Uterus (tissue), 4 donors: ENCODE measurements around the gene STH. TPM values are rescaled to one million over a fixed set of nuclear protein-coding genes. Genes with fewer than 3 reads are reported as not detected.

ENCODE experiments used
- DNase-seq, 2 donors: peaks; one replicate each; pipeline ENCODE4 v3.0.0-alpha.2; 2019 to 2020
- H3K27ac ChIP-seq, 2 donors: fragments of 200-600 bp; sonication (generic); 1 replicate in 1 of 2; 2 replicates in 1 of 2; pipeline ENCODE4 v1.5.1; 2016 to 2018
- H3K27me3 ChIP-seq, 2 donors: fragments of 200-600 bp; sonication (generic); one replicate each; pipeline ENCODE4 v1.5.1; 2018 to 2019; ENCODE audit warnings: control low read depth in 1 of 2
- H3K36me3 ChIP-seq, 2 donors: fragments of 200-600 bp; sonication (generic); one replicate each; pipeline ENCODE4 v1.5.1; 2019; ENCODE audit warnings: control low read depth in 1 of 2
- H3K4me1 ChIP-seq, 2 donors: fragments of 200-600 bp; sonication (generic); one replicate each; pipeline ENCODE4 v1.5.1; 2018 to 2019; ENCODE audit warnings: control low read depth in 1 of 2
- H3K4me3 ChIP-seq, 2 donors: fragments of 200-600 bp; sonication (generic); 1 replicate in 1 of 2; 2 replicates in 1 of 2; pipeline ENCODE4 v1.5.1; 2018 to 2019; ENCODE audit warnings: mild to moderate bottlenecking in 1 of 2
- H3K9me3 ChIP-seq, 2 donors: fragments of 200-600 bp; sonication (generic); one replicate each; pipeline ENCODE4 v1.5.1; 2019; ENCODE audit warnings: control low read depth in 1 of 2
- POLR2A ChIP-seq, 2 donors: fragments of 450-650 bp; IDR thresholded peaks; one replicate each; pipeline ENCODE4 v1.6.1; 2016; ENCODE audit warnings: antibody characterized with exemption in 2 of 2, mild to moderate bottlenecking in 1 of 2, moderate library complexity in 1 of 2
- intact Hi-C: fragments of 100-400 bp; cut with DNase I; formaldehyde crosslinking; loops from one replicate; pipeline ENCODE4 v1.15.1; 2023; ENCODE audit warnings: low total_unique reads
- total RNA-seq, 4 donors: library from RNA; depleted of rRNA in 3 of 4; stranded (reverse); fragments of >200 nt in 3 of 4; gene quantifications; one replicate each; pipeline versions ENCODE4 v1.1.0 to v1.2.4, GENCODE V29; 2014 to 2023
- TF ChIP-seq, protein P1 (sequence below), 4 experiments: fragments of 200-600 bp in 2 of 4; fragments of 450-650 bp in 2 of 4; sonication (generic) in 2 of 4; IDR thresholded peaks; one replicate each; pipeline ENCODE4 v1.5.1; 2016 to 2019; ENCODE audit warnings: antibody characterized with exemption in 4 of 4, mild to moderate bottlenecking in 2 of 4, moderate library complexity in 1 of 4
- donor health status: DM: yes; HTN: yes; CAD: no.

Gene STH, protein sequence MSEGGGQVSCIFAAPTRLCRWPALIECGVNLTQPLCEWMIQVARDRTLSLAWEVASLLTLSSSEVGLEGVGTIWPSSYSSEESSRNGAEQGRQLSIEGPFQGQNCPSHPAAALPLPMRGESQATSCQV
- total RNA-seq = not detected

DNA sequence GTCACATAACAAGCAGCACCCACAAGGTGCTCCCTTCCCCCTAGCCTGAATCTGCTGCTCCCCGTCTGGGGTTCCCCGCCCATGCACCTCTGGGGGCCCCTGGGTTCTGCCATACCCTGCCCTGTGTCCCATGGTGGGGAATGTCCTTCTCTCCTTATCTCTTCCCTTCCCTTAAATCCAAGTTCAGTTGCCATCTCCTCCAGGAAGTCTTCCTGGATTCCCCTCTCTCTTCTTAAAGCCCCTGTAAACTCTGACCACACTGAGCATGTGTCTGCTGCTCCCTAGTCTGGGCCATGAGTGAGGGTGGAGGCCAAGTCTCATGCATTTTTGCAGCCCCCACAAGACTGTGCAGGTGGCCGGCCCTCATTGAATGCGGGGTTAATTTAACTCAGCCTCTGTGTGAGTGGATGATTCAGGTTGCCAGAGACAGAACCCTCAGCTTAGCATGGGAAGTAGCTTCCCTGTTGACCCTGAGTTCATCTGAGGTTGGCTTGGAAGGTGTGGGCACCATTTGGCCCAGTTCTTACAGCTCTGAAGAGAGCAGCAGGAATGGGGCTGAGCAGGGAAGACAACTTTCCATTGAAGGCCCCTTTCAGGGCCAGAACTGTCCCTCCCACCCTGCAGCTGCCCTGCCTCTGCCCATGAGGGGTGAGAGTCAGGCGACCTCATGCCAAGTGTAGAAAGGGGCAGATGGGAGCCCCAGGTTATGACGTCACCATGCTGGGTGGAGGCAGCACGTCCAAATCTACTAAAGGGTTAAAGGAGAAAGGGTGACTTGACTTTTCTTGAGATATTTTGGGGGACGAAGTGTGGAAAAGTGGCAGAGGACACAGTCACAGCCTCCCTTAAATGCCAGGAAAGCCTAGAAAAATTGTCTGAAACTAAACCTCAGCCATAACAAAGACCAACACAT, at the start of gene STH:
Gene STH (plus strand): TSS at position 264 of the 913 bp plus-strand sequence. CDS start 30 bp downstream, at position 294.
- Histone ChIP-seq H3K4me3 (no peak within 1 kb of the TSS), H3K27ac (no peak within 1 kb of the TSS), H3K36me3 (no peaks in the 10 kb centered on the region), H3K9me3 (no peaks in the 10 kb centered on the region), H3K4me1 (no peaks in the 10 kb centered on the region), H3K27me3 (no peaks in the 10 kb centered on the region)
- no peak for DNase-seq
- intact Hi-C loops = no loop called here
- TF ChIP-seq, protein P1, sequence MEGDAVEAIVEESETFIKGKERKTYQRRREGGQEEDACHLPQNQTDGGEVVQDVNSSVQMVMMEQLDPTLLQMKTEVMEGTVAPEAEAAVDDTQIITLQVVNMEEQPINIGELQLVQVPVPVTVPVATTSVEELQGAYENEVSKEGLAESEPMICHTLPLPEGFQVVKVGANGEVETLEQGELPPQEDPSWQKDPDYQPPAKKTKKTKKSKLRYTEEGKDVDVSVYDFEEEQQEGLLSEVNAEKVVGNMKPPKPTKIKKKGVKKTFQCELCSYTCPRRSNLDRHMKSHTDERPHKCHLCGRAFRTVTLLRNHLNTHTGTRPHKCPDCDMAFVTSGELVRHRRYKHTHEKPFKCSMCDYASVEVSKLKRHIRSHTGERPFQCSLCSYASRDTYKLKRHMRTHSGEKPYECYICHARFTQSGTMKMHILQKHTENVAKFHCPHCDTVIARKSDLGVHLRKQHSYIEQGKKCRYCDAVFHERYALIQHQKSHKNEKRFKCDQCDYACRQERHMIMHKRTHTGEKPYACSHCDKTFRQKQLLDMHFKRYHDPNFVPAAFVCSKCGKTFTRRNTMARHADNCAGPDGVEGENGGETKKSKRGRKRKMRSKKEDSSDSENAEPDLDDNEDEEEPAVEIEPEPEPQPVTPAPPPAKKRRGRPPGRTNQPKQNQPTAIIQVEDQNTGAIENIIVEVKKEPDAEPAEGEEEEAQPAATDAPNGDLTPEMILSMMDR (IDR thresholded peaks at IDR 0.05) = no peak
- no peak for TF ChIP-seq POLR2A (IDR thresholded peaks at IDR 0.05)

DNA sequence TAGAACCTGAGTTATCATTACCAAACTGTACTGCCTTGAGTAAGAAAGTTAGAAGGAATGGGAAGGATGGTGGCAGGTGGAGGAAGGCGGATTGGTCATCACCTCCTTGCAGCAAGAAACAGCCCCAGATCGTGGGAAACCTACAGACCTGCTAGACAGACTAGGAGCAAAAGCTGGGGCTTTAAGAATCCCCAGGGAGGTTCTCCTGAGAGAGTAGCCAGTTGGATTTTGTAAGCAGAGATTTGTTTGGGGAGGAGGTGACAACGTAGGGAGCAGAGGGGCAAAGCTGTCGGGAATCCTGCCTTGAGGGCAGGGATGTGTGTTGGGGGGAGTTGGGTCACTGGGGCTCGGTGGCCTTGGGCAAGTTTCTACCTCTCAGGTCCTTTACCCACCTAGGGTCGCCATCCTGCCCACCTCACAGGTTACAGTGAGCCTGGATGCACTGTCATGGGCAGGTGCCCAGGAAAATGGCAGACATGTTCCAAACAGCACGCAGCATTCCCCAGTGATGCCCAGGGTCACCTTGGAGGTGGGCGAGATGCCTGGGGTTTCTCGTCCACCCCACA, 49.2 kb upstream of the STH start:
- intact Hi-C loops = no loop called here
- H3K36me3 ChIP-seq = no peaks in the 10 kb centered on the region
- no peak overlapping the region for H3K4me3 ChIP-seq
- peaks cover 0 to 4% of the 10 kb centered on the region in 2 donors for H3K4me1 ChIP-seq
- H3K27ac ChIP-seq = no peak overlapping the region
- no peak for DNase-seq
- no peaks in the 10 kb centered on the region for H3K27me3 ChIP-seq
- TF ChIP-seq POLR2A (IDR thresholded peaks at IDR 0.05) = no peak
- TF ChIP-seq, protein P1 (IDR thresholded peaks at IDR 0.05) = no peak
- no peaks in the 10 kb centered on the region for H3K9me3 ChIP-seq

DNA sequence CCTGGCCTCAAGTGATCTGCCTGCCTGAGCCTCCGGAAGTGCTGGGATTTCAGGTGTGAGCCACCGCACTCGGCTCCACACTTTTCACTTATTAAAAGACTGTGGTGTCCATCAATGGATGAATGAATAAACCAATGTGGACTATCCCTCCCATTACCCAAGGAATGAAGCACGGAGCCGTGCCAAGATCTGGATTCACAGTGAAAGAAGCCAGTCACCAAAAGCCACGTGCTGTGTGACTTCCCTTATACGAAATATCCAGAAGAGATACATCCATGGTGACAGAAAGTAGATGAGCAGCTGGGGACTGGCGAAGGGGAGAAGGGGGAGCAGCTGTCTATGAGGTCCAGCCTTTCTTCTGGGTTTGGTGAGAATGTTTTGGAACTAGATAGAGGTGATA, 48.2 kb upstream of the STH start:
- no peaks in the 10 kb centered on the region for H3K36me3 ChIP-seq
- no peaks in the 10 kb centered on the region for H3K27me3 ChIP-seq
- no peak for DNase-seq
- H3K4me3 ChIP-seq = no peak overlapping the region
- no peak overlapping the region for H3K27ac ChIP-seq
- intact Hi-C loops = no loop called here
- H3K4me1 ChIP-seq = peaks cover 0 to 4% of the 10 kb centered on the region in 2 donors
- no peaks in the 10 kb centered on the region for H3K9me3 ChIP-seq
- TF ChIP-seq POLR2A (IDR thresholded peaks at IDR 0.05) = no peak
- TF ChIP-seq, protein P1 (IDR thresholded peaks at IDR 0.05) = no peak

DNA sequence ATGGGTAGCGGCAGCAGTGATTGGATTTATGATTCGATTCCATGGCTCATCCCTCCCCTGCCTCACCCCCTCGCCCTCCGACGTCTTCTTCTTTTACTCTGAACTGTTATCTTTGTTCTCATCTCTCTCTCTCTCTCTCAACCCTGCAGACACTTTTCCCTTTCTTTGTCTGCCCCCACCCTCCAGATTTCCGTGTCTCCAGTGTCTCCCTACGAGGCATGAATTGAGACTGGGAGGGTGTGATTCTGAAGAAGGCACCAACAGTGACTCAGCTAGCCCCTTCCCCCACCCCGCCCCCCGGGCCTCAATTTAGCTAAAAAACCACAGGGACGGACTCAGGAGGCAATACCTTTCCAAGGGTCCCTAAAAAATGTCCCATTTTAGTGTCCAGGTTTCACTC, 47.6 kb upstream of the STH start:
- intact Hi-C loops = no loop called here
- Histone ChIP-seq H3K4me3 (no peak overlapping the region), H3K36me3 (no peaks in the 10 kb centered on the region), H3K27me3 (no peaks in the 10 kb centered on the region), H3K9me3 (no peaks in the 10 kb centered on the region), H3K4me1 (peaks cover 0 to 4% of the 10 kb centered on the region in 2 donors), H3K27ac (no peak overlapping the region)
- TF ChIP-seq POLR2A (IDR thresholded peaks at IDR 0.05) = no peak
- TF ChIP-seq, protein P1 (IDR thresholded peaks at IDR 0.05) = no peak
- no peak for DNase-seq

DNA sequence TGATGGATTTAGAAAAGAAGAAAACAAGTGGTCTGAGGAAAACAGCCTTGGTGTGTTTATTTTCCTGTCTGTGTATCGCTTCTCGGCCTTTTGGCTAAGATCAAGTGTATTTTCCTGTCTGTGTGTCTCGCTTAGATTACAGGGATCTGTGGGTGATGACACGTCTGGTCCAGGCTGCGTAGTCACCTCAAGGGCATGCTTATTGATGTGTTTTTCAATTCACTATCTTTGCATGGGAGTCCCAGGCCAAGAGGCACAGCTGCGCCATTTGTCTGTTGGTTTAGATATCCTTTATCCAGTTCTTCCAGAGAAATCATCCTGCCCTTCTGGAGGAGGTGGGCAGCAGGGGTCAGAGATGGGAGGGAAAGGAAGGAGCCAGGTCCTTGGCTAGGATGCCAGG, 47.1 kb upstream of the STH start:
- H3K36me3 ChIP-seq = no peaks in the 10 kb centered on the region
- no peak for TF ChIP-seq POLR2A (IDR thresholded peaks at IDR 0.05)
- TF ChIP-seq, protein P1 (IDR thresholded peaks at IDR 0.05) = no peak
- no peak overlapping the region for H3K27ac ChIP-seq
- no peaks in the 10 kb centered on the region for H3K9me3 ChIP-seq
- intact Hi-C loops = no loop called here
- peaks cover 0 to 4% of the 10 kb centered on the region in 2 donors for H3K4me1 ChIP-seq
- no peaks in the 10 kb centered on the region for H3K27me3 ChIP-seq
- DNase-seq = no peak
- H3K4me3 ChIP-seq = no peak overlapping the region
